Mesothelial cell of epicardium (in vitro differentiated cells): ENCODE measurements around the gene DUSP10. TPM values are rescaled to one million over a fixed set of nuclear protein-coding genes. Genes with fewer than 3 reads are reported as not detected.

Experiments used
- DNase-seq, 2 experiments: peaks; one replicate each; pipeline ENCODE4 v3.0.0; 2021; ENCODE audit warnings: low spot score in 2 of 2; ENCODE audit not compliant: unreplicated experiment in 2 of 2
- H3K27ac Mint-ChIP-seq: 2 replicates; pipeline ENCODE4 v1.8.0; 2021; ENCODE audit warnings: mixed read lengths
- H3K27me3 Mint-ChIP-seq: 2 replicates; pipeline ENCODE4 v1.8.0; 2021; ENCODE audit warnings: low read depth, mixed read lengths
- H3K36me3 Mint-ChIP-seq: 2 replicates; pipeline ENCODE4 v1.8.0; 2021; ENCODE audit warnings: mixed read lengths
- H3K4me1 Mint-ChIP-seq: 2 replicates; pipeline ENCODE4 v1.8.0; 2021; ENCODE audit warnings: mixed read lengths
- H3K4me3 Mint-ChIP-seq: 2 replicates; pipeline ENCODE4 v1.8.0; 2021; ENCODE audit warnings: mild to moderate bottlenecking, moderate library complexity, mixed read lengths
- H3K9me3 Mint-ChIP-seq: 2 replicates; pipeline ENCODE4 v1.8.0; 2021; ENCODE audit warnings: mixed read lengths
- total RNA-seq: library from RNA; stranded (reverse); gene quantifications from 3 replicates; pipeline ENCODE4 v1.2.1, GENCODE V29; 2021
- TF ChIP-seq, protein P1 (sequence below): fragments of 200-600 bp; sonication (generic); IDR thresholded peaks from one replicate; pipeline ENCODE4 v1.5.0; 2021; ENCODE audit warnings: antibody characterized with exemption; ENCODE audit not compliant: unreplicated experiment

The DUSP10 gene
- total RNA-seq, 1 donor from 2014 or later: 4.0 TPM

DNA sequence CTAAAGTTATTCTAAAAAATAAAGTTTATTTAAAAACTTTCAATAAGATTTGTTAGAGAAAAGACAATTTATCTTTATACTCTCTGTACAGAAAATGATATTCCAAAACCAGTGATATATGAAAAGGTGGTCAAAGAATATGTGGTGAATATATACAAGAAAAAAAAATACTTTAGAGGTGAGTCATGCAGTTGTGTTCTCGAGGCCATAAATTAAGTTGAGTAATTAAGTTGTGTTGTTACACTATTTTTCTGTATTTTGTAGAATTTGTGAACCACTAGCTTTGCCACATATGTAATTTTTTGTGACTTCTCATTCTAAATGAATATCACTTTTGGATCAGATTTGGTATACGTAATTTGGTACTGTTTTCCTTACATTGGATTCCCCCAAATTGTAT, 23.6 kb upstream of the DUSP10 start:
- peaks cover 3% of the 10 kb centered on the region for H3K9me3 Mint-ChIP-seq
- DNase-seq: no peak
- H3K4me1 Mint-ChIP-seq: peaks cover 10% of the 10 kb centered on the region
- H3K27ac Mint-ChIP-seq: no peak overlapping the region
- H3K36me3 Mint-ChIP-seq: no peaks in the 10 kb centered on the region
- H3K27me3 Mint-ChIP-seq: no peaks in the 10 kb centered on the region
- TF ChIP-seq, protein P1, sequence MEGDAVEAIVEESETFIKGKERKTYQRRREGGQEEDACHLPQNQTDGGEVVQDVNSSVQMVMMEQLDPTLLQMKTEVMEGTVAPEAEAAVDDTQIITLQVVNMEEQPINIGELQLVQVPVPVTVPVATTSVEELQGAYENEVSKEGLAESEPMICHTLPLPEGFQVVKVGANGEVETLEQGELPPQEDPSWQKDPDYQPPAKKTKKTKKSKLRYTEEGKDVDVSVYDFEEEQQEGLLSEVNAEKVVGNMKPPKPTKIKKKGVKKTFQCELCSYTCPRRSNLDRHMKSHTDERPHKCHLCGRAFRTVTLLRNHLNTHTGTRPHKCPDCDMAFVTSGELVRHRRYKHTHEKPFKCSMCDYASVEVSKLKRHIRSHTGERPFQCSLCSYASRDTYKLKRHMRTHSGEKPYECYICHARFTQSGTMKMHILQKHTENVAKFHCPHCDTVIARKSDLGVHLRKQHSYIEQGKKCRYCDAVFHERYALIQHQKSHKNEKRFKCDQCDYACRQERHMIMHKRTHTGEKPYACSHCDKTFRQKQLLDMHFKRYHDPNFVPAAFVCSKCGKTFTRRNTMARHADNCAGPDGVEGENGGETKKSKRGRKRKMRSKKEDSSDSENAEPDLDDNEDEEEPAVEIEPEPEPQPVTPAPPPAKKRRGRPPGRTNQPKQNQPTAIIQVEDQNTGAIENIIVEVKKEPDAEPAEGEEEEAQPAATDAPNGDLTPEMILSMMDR: no peak
- no peak overlapping the region for H3K4me3 Mint-ChIP-seq

DNA sequence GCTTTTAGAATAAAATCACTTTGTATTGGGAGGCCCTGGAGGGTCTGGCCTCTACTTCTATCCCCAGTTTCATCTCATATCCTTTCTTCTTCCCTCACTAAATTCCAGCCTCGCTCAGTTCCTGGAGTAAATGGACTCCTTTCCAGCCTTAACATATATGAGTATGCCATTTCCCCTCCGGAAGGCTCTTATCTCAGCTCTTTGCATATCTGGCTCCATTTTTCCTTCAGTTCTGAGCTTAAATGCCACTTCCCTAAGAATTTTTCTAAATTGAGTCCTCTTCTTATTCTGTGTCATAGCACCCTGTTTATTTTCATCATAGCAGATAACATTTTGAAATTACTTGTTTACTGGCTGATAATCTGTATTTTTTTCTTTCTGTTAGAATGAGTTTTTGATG, 20.2 kb upstream of the DUSP10 start:
- H3K4me1 Mint-ChIP-seq: peaks cover 19% of the 10 kb centered on the region
- no peaks in the 10 kb centered on the region for H3K36me3 Mint-ChIP-seq
- no peaks in the 10 kb centered on the region for H3K27me3 Mint-ChIP-seq
- no peak overlapping the region for H3K4me3 Mint-ChIP-seq
- TF ChIP-seq, protein P1: no peak
- peak overlapping the region; percentile 5 for H3K27ac Mint-ChIP-seq
- no peaks in the 10 kb centered on the region for H3K9me3 Mint-ChIP-seq
- no peak for DNase-seq

DNA sequence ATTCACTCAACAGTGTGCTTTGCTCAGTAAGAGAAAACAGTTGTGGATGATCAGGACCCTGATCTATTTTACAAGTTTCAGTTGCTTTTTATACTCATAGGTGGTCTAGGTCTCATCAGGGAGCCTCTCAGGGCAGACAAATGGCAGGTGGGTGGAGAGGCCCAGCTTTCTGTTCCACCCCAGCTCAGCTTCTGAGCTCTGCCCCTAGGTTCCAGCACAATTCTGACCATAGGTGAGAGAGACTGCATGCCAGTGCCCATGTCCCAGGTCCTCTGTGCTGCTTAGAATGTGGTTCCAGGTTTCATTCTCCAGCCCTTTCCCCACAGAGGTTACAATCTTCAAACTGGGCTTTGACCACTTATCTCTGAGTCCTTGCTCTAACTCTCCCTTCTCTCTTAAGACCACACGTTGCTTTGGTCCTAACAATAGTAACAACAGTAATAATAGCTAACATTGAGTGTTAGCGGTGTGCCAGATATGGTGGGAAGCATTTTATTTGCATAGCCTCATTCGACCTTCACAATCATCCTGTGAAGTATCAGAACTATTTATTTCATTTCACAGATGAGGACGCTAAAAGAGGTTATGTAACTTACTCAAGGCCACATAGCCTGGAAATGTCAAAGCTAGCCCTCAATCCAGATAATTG, 19.6 kb upstream of the DUSP10 start:
- H3K27ac Mint-ChIP-seq: no peak overlapping the region
- no peaks in the 10 kb centered on the region for H3K27me3 Mint-ChIP-seq
- H3K9me3 Mint-ChIP-seq: no peaks in the 10 kb centered on the region
- H3K36me3 Mint-ChIP-seq: no peaks in the 10 kb centered on the region
- DNase-seq: no peak
- H3K4me3 Mint-ChIP-seq: no peak overlapping the region
- TF ChIP-seq, protein P1: no peak
- H3K4me1 Mint-ChIP-seq: peaks cover 19% of the 10 kb centered on the region

DNA sequence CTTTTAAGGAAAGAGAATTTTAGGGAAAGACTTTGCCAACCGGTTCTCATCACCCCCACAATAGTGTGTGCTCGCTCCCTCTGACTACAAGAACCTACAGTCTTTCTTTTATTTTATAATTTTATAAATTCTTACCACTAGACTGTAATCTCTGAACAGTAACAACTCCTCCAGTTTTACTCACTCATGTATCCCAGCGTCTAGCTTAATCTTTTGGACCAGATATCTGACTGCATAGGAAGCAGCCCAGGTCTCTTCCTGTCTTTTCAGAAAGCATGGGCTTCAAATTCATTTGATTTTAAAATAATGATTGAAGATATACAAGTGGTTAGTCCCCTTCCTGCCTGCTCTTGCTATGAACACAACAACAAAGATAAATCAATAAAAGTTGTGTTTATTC, 19.0 kb upstream of the DUSP10 start:
- no peaks in the 10 kb centered on the region for H3K36me3 Mint-ChIP-seq
- TF ChIP-seq, protein P1: no peak
- no peaks in the 10 kb centered on the region for H3K27me3 Mint-ChIP-seq
- no peak overlapping the region for H3K27ac Mint-ChIP-seq
- no peak overlapping the region for H3K4me3 Mint-ChIP-seq
- no peak for DNase-seq
- no peaks in the 10 kb centered on the region for H3K9me3 Mint-ChIP-seq
- peaks cover 17% of the 10 kb centered on the region for H3K4me1 Mint-ChIP-seq

DNA sequence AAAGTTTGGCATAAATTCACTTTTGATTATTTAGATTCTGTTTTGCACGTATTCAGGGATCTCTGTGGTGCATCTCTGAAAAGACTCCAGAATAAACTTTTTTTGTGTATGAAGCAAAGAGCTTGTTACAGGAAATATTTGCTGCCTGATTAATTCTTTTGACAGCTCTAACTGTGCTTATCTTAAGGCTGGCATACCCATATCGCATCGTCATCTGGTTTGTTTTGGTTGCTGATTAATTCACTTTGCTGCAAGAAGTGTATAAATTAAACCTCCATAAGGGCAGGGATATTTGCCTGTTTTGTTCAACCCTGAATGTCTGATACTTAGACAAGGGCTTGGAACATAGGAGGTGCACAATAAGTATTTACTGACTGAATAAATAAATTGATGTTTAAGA, 17.5 kb upstream of the DUSP10 start:
- Mint-ChIP-seq H3K4me1 (peaks cover 17% of the 10 kb centered on the region), H3K4me3 (no peak overlapping the region), H3K36me3 (no peaks in the 10 kb centered on the region), H3K9me3 (no peaks in the 10 kb centered on the region), H3K27ac (no peak overlapping the region), H3K27me3 (no peaks in the 10 kb centered on the region)
- TF ChIP-seq, protein P1: no peak
- no peak for DNase-seq

DNA sequence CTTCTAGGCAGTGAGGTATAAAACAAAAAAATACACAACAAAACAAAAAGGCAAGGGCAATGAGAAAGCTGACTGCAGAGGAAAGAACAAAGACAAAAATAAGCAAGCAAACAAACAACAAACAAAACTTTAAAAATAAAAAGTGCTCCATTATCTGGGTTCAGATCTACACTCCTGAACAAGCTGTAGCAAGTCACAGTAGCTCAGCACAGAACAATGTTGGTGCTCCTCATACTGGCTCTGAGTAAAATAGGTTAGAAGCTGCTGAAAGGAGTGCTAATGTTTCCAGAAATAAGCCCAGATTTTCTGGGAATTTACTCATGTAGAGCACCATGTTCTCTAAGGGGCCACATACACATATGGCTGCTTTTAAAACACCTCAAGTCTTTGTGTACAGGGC, 16.6 kb upstream of the DUSP10 start:
- Mint-ChIP-seq H3K27me3 (no peaks in the 10 kb centered on the region), H3K9me3 (no peaks in the 10 kb centered on the region), H3K27ac (no peak overlapping the region), H3K4me3 (no peak overlapping the region), H3K4me1 (peaks cover 17% of the 10 kb centered on the region), H3K36me3 (no peaks in the 10 kb centered on the region)
- no peak for DNase-seq
- TF ChIP-seq, protein P1: no peak
